ENCODE data around the gene HNRNPA2B1.
"Not testable (repeated sequence)": the region's sequence is repeated elsewhere in the genome, so short reads cannot be mapped to it uniquely, and the experiment has no call there.

The HNRNPA2B1 gene

DNA sequence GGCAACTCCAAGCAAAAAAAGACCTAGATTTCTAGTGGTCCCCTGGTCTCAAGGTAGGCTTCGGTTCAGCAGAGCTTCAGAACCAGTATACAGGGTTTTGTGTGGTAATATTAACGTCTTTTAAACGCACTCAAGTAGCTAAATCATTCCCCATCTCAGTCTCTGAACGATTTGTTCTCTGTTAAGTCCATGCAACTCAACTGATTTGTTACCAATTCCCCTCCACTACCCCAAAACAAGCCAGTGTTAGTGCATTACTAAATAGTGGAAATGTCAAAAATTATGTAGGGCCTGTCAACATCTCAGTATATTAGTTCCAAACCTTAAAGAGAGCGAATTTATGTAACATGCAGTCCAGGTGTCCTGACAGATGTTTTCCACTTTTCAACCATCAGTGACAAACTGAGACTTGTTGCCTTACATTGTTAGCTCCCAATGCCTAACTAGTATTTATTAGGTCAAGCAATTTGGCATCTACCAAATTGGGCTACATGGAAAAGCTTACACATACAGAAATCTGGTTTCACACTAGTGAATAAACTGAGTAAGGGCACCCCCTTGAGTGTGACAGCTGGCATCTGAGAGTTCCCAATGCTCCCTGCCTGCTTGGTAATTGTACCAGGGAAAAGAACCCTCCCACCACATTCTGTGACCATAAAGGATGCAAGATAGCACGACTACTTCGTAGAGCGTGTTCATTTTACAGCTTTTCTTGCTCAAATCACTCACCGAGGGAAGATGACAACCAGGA is 12.2 kb downstream of the HNRNPA2B1 start:
- peak; percentile 38 for DNase-seq
- in situ Hi-C loops (cut with HindIII; ENCODE audit: low pct_ligation_motif_present, low pct_unique_long_range_greater_than_20kb, low sequenced_read_pairs) = loop anchor here (25.0 kb wide), 1 partner anchor 101 kb away; no protein-coding TSS in a partner anchor

DNA sequence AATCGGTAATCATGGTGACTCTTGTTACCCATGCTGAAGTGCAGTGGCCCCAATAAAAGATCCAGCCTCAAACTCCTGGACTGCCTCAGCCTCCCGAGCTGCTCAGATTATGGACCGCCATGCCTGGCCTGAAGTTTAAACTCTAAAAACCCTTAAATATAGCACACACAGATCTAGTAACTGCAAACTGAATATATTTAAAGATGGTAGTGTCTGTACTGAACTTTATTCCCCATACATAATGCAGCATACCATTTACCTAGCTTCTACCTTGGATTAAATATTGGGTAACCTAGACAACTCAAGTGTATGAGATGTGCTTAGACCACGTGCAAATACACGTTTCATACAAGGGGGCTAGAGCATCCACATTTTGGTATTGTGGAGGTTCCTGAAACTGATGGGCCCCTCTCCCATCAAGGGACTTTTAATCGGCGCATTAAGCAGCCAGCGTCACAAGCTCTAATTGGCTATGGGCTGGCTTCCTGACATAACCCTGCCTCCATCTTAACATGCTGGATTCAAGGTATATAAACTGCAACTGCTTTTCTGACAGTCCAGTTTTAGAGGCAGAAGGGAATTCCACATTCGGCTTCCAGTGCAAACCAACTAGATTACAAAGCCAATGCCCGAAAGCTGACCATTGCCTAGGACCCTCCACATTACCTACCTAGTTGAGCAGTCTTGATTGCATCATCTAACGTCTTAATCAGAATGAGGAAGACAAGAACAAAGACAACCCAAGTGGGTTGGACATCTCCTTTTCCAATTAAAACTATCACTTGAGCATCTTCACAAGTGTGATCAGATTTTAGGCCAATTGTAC is 13.0 kb downstream of the HNRNPA2B1 start:
- no peak for DNase-seq
- in situ Hi-C loops (cut with HindIII; ENCODE audit: low pct_ligation_motif_present, low pct_unique_long_range_greater_than_20kb, low sequenced_read_pairs) = loop anchor here (25.0 kb wide), 1 partner anchor 100 kb away; no protein-coding TSS in a partner anchor

DNA sequence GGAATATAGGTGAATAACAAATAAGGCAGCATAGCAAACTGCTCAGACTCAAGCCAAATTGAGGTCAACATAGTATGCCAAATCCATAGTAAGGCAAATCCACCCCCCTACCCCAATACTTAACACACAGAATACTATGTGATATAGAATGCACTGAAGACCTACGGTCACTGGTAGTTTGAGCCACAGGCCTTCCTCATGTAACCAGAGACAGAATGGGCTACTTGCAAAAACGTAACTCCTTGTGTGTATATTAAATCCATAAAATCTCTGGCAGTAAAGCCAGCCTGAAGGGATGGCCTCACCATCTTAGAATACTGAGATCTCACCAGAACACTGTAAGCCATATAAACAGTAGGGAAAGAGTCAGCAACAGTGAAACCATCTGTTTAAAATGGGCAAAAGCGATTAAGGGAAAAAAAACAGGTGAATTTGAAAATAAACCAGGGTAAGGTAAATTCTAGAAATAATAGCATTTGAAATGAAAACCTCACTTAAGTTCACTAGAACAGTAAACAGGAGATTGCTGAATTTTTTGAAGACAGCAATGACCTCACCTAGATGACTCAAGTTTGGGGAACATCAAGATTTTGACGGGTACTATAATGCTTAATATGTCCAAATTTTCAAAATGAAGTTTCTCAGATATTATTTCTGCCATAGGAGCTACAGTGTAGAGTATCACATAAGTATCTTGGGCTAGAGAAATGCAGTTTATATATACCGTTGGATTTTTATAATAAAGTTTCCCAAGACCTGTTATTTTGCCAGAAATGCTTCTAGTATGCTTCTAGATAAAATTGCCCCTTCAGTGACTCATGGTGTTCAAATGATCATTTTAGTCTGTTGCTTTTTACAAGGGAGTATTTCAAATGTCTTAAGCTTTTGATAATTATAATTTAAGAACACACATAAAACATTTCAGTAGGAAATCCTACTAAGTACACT is 13.9 kb downstream of the HNRNPA2B1 start:
- no peak for DNase-seq
- in situ Hi-C loops (cut with HindIII; ENCODE audit: low pct_ligation_motif_present, low pct_unique_long_range_greater_than_20kb, low sequenced_read_pairs) = loop anchor here (25.0 kb wide), 1 partner anchor 99 kb away; no protein-coding TSS in a partner anchor

DNA sequence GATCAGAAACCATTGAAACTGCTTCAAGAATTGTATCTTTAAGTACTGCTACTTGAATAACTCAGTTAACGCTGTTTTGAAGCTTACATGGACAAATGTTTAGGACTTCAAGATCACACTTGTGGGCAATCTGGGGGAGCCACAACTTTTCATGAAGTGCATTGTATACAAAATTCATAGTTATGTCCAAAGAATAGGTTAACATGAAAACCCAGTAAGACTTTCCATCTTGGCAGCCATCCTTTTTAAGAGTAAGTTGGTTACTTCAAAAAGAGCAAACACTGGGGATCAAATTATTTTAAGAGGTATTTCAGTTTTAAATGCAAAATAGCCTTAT is 14.7 kb downstream of the HNRNPA2B1 start:
- DNase-seq = no peak
- in situ Hi-C loops (cut with HindIII; ENCODE audit: low pct_ligation_motif_present, low pct_unique_long_range_greater_than_20kb, low sequenced_read_pairs) = loop anchor here (25.0 kb wide), 1 partner anchor 99 kb away; no protein-coding TSS in a partner anchor

DNA sequence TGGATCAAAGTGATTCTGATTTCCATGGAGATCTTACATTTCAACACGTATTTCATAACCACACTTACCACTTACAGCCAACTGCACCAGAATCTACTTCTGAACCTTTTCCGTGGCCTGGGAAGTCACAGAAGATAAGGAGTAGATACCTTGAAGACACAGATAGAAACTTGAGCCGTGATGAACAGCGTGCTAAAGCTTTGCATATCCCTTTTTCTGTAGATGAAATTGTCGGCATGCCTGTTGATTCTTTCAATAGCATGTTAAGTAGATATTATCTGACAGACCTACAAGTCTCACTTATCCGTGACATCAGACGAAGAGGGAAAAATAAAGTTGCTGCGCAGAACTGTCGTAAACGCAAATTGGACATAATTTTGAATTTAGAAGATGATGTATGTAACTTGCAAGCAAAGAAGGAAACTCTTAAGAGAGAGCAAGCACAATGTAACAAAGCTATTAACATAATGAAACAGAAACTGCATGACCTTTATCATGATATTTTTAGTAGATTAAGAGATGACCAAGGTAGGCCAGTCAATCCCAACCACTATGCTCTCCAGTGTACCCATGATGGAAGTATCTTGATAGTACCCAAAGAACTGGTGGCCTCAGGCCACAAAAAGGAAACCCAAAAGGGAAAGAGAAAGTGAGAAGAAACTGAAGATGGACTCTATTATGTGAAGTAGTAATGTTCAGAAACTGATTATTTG is 15.3 kb downstream of the HNRNPA2B1 start:
- no peak for DNase-seq
- in situ Hi-C loops (cut with HindIII; ENCODE audit: low pct_ligation_motif_present, low pct_unique_long_range_greater_than_20kb, low sequenced_read_pairs) = loop anchor here (25.0 kb wide), 1 partner anchor 98 kb away; no protein-coding TSS in a partner anchor

DNA sequence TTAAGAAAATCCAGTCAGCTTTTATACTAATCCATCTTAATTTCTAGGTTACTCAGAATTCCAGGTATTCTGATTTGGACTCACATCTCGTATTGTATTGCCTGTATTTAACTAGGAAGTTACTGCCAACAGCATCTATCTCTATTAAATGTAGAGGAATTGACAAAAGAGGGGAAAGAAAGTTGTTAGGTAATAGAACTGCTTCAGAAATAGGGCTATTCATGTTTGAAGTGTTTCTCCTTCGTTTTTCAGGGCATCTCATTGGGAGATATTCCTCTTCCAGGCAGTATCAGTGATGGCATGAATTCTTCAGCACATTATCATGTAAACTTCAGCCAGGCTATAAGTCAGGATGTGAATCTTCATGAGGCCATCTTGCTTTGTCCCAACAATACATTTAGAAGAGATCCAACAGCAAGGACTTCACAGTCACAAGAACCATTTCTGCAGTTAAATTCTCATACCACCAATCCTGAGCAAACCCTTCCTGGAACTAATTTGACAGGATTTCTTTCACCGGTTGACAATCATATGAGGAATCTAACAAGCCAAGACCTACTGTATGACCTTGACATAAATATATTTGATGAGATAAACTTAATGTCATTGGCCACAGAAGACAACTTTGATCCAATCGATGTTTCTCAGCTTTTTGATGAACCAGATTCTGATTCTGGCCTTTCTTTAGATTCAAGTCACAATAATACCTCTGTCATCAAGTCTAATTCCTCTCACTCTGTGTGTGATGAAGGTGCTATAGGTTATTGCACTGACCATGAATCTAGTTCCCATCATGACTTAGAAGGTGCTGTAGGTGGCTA is 16.1 kb downstream of the HNRNPA2B1 start:
- in situ Hi-C loops (cut with HindIII; ENCODE audit: low pct_ligation_motif_present, low pct_unique_long_range_greater_than_20kb, low sequenced_read_pairs) = loop anchor here (25.0 kb wide), 1 partner anchor 97 kb away; no protein-coding TSS in a partner anchor
- not testable (repeated sequence) for DNase-seq

DNA sequence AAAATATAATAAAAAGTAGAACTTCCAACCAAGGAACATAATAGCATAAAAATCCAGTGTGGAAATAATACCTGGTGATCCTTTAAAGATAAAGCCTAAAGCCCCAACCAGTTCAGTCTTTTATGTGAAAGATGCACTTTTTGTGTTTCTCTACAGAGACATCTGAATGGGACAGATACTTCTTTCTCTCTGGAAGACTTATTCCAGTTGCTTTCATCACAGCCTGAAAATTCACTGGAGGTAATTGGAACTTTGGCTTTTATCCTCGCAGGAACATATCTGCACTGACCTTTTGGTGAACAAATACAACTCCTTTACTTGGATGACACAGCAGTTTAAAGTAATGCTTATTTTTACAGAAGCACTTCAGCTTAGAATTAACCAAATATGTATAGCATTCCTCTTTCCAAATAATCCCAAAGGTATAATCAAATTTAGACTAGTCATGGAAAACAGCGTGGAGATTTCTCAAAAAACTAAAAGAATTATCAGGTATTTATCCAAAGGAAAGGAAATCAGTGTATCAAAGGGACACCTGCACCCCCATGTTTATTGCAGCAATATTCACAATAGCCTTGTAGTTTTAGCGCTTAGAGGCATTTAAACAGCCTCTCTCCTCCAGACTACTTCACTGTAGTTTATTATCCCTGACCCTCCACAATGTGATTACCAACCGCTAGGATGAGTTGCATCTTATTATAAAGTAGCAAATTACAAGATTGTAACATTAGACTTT is 16.8 kb downstream of the HNRNPA2B1 start:
- no peak for DNase-seq
- in situ Hi-C loops (cut with HindIII; ENCODE audit: low pct_ligation_motif_present, low pct_unique_long_range_greater_than_20kb, low sequenced_read_pairs) = loop anchor here (25.0 kb wide), 1 partner anchor 96 kb away; no protein-coding TSS in a partner anchor

DNA sequence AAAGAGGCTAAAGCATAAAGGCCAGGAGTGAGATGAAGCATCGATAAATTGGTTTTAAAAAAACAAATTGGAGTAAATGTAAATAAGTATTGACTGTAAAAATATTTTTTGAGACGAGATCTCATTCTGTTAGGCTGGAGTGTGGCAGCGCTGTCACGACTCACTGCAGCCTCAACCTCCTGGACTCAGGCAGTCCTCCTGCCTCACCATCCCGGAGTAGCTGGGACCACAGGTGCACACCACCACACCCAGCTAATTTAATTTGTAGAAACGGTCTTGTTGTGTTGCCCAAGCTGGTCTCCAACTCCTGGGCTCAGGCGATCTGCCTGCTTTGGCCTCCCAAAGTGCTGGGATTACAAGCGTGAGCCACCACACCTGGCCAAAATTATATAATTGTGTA is 17.8 kb downstream of the HNRNPA2B1 start:
- no peak for DNase-seq
- in situ Hi-C loops (cut with HindIII; ENCODE audit: low pct_ligation_motif_present, low pct_unique_long_range_greater_than_20kb, low sequenced_read_pairs) = loop anchor here (25.0 kb wide), 1 partner anchor 95 kb away; no protein-coding TSS in a partner anchor

DNA sequence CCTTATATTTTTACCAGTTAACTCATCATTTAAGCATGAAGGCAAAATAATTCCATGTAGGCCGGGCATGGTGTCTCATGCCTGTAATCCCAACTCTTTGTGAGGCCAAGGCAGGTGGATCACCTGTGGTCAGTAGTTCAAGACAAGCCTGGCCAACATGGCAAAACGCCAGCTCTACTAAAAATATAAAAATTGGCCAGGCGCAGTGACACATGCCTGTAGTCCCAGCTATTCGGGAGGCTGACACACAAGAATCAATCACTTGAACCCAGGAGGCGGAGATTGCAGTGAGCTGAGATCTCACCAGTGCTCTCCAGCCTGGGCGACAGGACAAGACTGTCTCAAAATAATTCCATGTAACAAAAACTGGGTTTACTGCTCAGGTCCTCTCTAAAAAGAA is 18.3 kb downstream of the HNRNPA2B1 start:
- no peak for DNase-seq
- in situ Hi-C loops (cut with HindIII; ENCODE audit: low pct_ligation_motif_present, low pct_unique_long_range_greater_than_20kb, low sequenced_read_pairs) = loop anchor here (25.0 kb wide), 1 partner anchor 95 kb away; no protein-coding TSS in a partner anchor

DNA sequence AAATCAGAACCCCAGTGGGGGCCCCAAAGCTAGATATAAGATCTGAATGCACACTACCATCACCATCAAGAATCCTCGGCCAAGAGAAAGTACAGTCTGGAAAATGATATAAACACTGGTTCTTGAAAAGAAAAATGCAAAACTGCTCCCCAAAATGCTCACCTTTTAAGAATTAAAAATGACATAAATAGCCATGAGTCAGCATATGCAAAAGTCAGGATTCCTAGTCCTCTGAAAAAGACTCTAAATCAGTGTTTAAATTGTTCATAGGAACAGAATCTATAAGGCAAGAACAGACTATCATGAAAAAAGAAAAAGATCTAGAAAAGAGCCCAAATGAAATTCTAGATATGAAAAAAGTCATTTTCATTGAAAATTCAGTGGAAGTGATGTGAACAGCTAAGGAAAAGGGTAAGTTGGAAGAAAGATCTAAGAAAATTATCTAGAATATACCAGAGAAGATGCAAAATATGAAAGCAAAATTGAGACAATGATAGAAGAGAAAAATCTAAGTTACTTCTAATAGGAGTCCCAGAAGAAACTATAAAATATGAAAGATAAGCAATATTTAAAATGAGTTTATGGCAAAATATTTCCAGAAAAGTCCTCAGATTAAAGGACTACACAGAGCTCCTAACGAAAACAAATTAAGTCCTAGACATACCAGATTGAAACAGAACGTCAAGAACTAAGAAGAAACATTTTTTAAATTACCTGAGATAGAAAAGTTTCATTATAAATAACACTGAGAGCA is 18.9 kb downstream of the HNRNPA2B1 start:
- DNase-seq = no peak
- in situ Hi-C loops (cut with HindIII; ENCODE audit: low pct_ligation_motif_present, low pct_unique_long_range_greater_than_20kb, low sequenced_read_pairs) = loop anchor here (25.0 kb wide), 1 partner anchor 94 kb away; no protein-coding TSS in a partner anchor

DNA sequence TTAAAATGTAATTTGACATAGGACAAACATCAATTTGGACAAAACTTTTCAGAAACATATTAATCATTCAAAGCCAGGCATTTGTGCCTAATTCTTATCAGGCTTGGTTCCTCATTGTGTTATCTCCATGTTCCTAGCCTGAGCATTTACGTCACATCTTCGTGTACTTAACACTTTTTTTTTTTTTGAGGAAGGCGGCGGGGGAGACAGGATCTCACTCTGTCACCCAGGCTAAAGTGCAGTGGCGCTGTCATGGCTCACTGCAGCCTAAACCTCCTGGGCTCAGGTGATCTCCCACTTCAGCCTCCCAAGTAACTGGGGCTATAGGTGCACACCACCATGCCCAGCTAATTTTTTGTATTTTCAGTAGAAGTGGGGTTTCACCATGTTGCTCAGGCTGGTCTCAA is 19.8 kb downstream of the HNRNPA2B1 start:
- in situ Hi-C loops (cut with HindIII; ENCODE audit: low pct_ligation_motif_present, low pct_unique_long_range_greater_than_20kb, low sequenced_read_pairs) = loop anchor here (25.0 kb wide), 1 partner anchor 93 kb away; no protein-coding TSS in a partner anchor
- no peak for DNase-seq

DNA sequence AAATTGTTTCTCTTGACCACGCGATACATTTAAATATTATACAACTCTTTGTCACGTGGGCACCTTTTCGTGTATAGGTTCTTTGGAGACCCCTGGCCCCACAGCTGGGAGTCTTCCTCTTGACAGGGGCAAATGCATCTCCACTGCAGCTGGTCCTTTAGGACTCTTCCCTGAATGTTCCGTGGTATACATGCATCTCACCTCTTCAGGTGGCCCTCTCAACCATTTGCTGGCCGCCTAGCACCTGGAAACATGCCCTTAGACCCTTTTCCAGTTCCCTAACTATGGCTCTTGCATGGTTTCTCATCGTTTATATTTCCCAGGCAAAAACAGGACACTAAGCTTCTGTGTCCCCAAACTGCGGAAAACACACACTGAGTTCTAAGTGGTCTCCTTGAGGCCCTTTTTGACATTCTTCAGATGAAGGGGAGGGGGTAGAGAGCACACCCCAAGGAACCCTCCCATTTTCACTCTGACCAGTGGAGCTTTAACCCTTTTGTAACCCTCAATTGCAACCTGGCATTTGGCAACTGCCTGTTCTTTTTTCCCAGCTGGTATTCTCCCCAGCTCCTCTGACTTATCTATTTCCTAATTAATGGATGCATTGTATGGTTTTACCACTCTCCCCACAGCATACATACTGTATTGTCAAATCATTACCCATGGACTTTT is 20.6 kb downstream of the HNRNPA2B1 start:
- in situ Hi-C loops (cut with HindIII; ENCODE audit: low pct_ligation_motif_present, low pct_unique_long_range_greater_than_20kb, low sequenced_read_pairs) = loop anchor here (25.0 kb wide), 1 partner anchor 93 kb away; no protein-coding TSS in a partner anchor
- no peak for DNase-seq

DNA sequence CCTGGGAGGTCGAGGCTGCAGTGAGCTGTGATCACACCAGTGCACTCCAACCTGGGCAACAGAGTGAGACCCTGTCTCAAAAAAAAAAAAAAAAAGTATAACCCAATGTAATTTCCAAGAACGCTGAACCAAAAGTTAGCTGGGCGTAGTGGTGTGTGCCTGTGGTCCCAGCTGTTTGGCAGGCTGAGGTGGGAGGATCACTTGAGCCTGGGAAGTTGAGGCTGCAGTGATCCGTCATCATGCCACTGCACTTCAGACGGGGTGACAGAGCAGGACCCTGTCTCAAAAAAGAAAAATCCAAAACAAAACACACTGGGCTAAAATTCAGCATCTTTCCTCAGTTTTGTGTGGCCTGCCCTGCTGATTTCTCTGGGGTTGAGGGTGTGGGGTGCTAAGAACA is 21.1 kb downstream of the HNRNPA2B1 start:
- in situ Hi-C loops (cut with HindIII; ENCODE audit: low pct_ligation_motif_present, low pct_unique_long_range_greater_than_20kb, low sequenced_read_pairs) = loop anchor here (25.0 kb wide), 1 partner anchor 92 kb away; no protein-coding TSS in a partner anchor
- no peak for DNase-seq

DNA sequence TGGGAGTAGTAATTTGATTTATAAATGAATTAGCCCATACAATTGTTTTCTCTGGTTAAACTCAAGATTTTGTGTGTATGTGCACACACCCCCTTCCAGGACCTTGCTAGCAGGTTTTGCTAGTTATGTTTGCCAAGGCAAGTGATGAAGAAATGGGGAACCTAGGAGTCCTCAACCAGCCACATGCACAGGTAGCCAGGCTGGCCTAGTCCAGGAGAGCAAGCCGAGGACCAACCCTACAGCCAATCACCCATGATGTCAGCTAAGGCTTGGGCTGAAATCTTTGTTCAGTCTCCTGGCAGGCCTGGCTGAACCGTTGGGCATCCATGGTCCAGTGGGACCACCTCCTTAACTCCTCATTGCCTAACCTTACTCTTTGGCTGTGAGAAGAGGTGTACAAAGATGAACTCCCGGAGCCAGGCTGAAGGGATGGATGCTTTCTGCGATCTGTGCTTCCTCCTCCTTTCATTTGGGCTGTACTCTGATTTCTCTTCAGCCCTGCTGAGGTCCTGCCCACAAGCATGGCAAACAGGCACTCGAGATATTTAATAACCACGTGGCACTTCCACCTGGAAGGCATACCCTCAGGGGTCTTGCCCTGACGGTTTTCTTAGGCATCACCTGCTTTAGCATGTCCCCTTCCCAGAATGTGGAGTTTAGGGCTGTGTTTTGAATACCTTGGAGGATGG is 22.1 kb downstream of the HNRNPA2B1 start:
- DNase-seq = no peak
- in situ Hi-C loops (cut with HindIII; ENCODE audit: low pct_ligation_motif_present, low pct_unique_long_range_greater_than_20kb, low sequenced_read_pairs) = loop anchor here (25.0 kb wide), 1 partner anchor 91 kb away; no protein-coding TSS in a partner anchor
